WTC11 (cell line): ENCODE data around the gene PICK1. TPM values are rescaled to one million over a fixed set of nuclear protein-coding genes. Genes with fewer than 3 reads are reported as not detected.

Experiments
- CREB1 ChIP-seq: sonication (generic); formaldehyde crosslinking; IDR thresholded peaks from 2 replicates; pipeline ENCODE4 v1.8.0; 2023; ENCODE audit warnings: mild to moderate bottlenecking, missing genetic modification reagents
- CREM ChIP-seq: sonication (generic); formaldehyde crosslinking; IDR thresholded peaks from 2 replicates; pipeline ENCODE4 v1.8.1; 2022; ENCODE audit warnings: mild to moderate bottlenecking, missing genetic modification reagents, moderate library complexity
- CTCF ChIP-seq: fragments of 200-600 bp; IDR thresholded peaks from 2 replicates; pipeline ENCODE4 v1.8.0; 2022; ENCODE audit warnings: antibody characterized with exemption
- IRF1 ChIP-seq: sonication (generic); formaldehyde crosslinking; IDR thresholded peaks from 2 replicates; pipeline ENCODE4 v1.8.0; 2023; ENCODE audit warnings: missing genetic modification reagents
- JAZF1 ChIP-seq: fragments of 250-450 bp; sonication (Bioruptor Pico); IDR thresholded peaks from 2 replicates; pipeline ENCODE4 v1.9.0; 2021; ENCODE audit warnings: moderate library complexity, mild to moderate bottlenecking, inconsistent platforms
- MXD4 ChIP-seq: fragments of 250-450 bp; sonication (Bioruptor Pico); IDR thresholded peaks from 2 replicates; pipeline ENCODE4 v1.8.0; 2021; ENCODE audit warnings: mild to moderate bottlenecking, moderate library complexity, borderline replicate concordance
- SOX15 ChIP-seq: fragments of 250-450 bp; sonication (Bioruptor Pico); IDR thresholded peaks from 2 replicates; pipeline ENCODE4 v1.9.0; 2021; ENCODE audit warnings: mild to moderate bottlenecking
- STAT6 ChIP-seq: sonication (generic); formaldehyde crosslinking; conservative IDR thresholded peaks from 2 replicates; pipeline ENCODE4 v1.8.1; 2023; ENCODE audit warnings: mild to moderate bottlenecking, low read depth, missing genetic modification reagents, moderate library complexity
- ZBTB43 ChIP-seq: sonication (generic); formaldehyde crosslinking; IDR thresholded peaks from 2 replicates; pipeline ENCODE4 v1.8.1; 2023; ENCODE audit warnings: mild to moderate bottlenecking, missing genetic modification reagents
- ZNF232 ChIP-seq: sonication (generic); formaldehyde crosslinking; IDR thresholded peaks from 2 replicates; pipeline ENCODE4 v1.8.0; 2022; ENCODE audit warnings: mild to moderate bottlenecking, missing genetic modification reagents
- ZNF532 ChIP-seq: fragments of 250-450 bp; sonication (Bioruptor Pico); IDR thresholded peaks from 2 replicates; pipeline ENCODE4 v1.9.0; 2021; ENCODE audit warnings: mild to moderate bottlenecking, borderline replicate concordance
- ZNF671 ChIP-seq: fragments of 250-450 bp; sonication (Bioruptor Pico); IDR thresholded peaks from 2 replicates; pipeline ENCODE4 v1.8.0; 2021; ENCODE audit warnings: mild to moderate bottlenecking
- total RNA-seq: library from RNA; stranded (reverse); gene quantifications from 3 replicates; pipeline ENCODE4 v1.2.3, GENCODE V29; 2021
- TF ChIP-seq, protein P1 (sequence below): sonication (generic); formaldehyde crosslinking; IDR thresholded peaks from 2 replicates; pipeline ENCODE4 v1.8.1; 2022; ENCODE audit warnings: mild to moderate bottlenecking, moderate library complexity, missing genetic modification reagents
- TF ChIP-seq, protein P2 (sequence below): sonication (generic); formaldehyde crosslinking; IDR thresholded peaks from 2 replicates; pipeline ENCODE4 v1.8.1; 2023; ENCODE audit warnings: mild to moderate bottlenecking, missing genetic modification reagents, moderate library complexity
- TF ChIP-seq, protein P3 (sequence below): sonication (generic); formaldehyde crosslinking; IDR thresholded peaks from 2 replicates; pipeline ENCODE4 v1.8.0; 2022; ENCODE audit warnings: mild to moderate bottlenecking, missing genetic modification reagents
- TF ChIP-seq, protein P4 (sequence below): sonication (generic); formaldehyde crosslinking; IDR thresholded peaks from 2 replicates; pipeline ENCODE4 v1.8.1; 2022; ENCODE audit warnings: mild to moderate bottlenecking, missing genetic modification reagents, moderate library complexity, borderline replicate concordance

Gene PICK1
- total RNA-seq, 1 experiment from 2014 or later = 33.4 TPM

DNA sequence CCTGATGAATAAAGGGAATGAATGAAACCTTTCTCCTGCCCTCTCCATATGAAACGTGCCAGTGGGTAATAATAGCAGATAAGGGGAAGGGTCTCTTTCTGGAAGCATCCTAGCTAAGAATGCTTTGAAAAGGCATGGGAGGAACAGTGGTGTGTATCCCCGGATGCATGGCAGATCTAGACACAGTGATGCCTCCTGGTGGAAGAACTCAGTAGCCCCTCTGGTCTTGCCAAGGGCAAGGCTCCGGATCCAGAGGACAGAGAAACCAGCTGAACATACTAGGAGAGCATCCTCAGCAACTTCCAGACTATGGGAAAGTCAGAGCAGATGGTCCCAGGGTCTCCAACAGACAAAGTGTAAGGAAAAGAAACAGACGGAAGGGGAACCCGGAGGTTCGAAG lies 46.9 kb downstream of the PICK1 start (continued):
- no peak for TF ChIP-seq MXD4 (CRISPR knock-in tag)
- TF ChIP-seq STAT6 (CRISPR knock-in tag) = no peak
- TF ChIP-seq, protein P1, sequence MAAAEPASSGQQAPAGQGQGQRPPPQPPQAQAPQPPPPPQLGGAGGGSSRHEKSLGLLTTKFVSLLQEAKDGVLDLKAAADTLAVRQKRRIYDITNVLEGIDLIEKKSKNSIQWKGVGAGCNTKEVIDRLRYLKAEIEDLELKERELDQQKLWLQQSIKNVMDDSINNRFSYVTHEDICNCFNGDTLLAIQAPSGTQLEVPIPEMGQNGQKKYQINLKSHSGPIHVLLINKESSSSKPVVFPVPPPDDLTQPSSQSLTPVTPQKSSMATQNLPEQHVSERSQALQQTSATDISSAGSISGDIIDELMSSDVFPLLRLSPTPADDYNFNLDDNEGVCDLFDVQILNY = no peak
- no peak for TF ChIP-seq JAZF1 (CRISPR knock-in tag)
- TF ChIP-seq, protein P2, sequence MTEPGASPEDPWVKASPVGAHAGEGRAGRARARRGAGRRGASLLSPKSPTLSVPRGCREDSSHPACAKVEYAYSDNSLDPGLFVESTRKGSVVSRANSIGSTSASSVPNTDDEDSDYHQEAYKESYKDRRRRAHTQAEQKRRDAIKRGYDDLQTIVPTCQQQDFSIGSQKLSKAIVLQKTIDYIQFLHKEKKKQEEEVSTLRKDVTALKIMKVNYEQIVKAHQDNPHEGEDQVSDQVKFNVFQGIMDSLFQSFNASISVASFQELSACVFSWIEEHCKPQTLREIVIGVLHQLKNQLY (CRISPR knock-in tag) = no peak
- TF ChIP-seq CREB1 (CRISPR knock-in tag) = no peak
- no peak for TF ChIP-seq ZBTB43
- no peak for TF ChIP-seq IRF1 (CRISPR knock-in tag)
- no peak for TF ChIP-seq ZNF671 (CRISPR knock-in tag)
- TF ChIP-seq ZNF232 (CRISPR knock-in tag) = no peak
- no peak for TF ChIP-seq SOX15 (CRISPR knock-in tag)
- TF ChIP-seq, protein P3, sequence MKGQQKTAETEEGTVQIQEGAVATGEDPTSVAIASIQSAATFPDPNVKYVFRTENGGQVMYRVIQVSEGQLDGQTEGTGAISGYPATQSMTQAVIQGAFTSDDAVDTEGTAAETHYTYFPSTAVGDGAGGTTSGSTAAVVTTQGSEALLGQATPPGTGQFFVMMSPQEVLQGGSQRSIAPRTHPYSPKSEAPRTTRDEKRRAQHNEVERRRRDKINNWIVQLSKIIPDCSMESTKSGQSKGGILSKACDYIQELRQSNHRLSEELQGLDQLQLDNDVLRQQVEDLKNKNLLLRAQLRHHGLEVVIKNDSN (CRISPR knock-in tag) = no peak
- TF ChIP-seq ZNF532 (CRISPR knock-in tag) = no peak
- TF ChIP-seq, protein P4, sequence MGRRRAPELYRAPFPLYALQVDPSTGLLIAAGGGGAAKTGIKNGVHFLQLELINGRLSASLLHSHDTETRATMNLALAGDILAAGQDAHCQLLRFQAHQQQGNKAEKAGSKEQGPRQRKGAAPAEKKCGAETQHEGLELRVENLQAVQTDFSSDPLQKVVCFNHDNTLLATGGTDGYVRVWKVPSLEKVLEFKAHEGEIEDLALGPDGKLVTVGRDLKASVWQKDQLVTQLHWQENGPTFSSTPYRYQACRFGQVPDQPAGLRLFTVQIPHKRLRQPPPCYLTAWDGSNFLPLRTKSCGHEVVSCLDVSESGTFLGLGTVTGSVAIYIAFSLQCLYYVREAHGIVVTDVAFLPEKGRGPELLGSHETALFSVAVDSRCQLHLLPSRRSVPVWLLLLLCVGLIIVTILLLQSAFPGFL (CRISPR knock-in tag) = no peak
- TF ChIP-seq CREM (CRISPR knock-in tag) = no peak
- TF ChIP-seq CTCF = no peak; the same call in 1 of the 2 replicates
- TF ChIP-seq, all 79 proteins: peak for 0
